ENCODE data around the gene PRKD2.
"Not testable (repeated sequence)": the region's sequence is repeated elsewhere in the genome, so short reads cannot be mapped to it uniquely, and the experiment has no call there.

PRKD2 gene

DNA sequence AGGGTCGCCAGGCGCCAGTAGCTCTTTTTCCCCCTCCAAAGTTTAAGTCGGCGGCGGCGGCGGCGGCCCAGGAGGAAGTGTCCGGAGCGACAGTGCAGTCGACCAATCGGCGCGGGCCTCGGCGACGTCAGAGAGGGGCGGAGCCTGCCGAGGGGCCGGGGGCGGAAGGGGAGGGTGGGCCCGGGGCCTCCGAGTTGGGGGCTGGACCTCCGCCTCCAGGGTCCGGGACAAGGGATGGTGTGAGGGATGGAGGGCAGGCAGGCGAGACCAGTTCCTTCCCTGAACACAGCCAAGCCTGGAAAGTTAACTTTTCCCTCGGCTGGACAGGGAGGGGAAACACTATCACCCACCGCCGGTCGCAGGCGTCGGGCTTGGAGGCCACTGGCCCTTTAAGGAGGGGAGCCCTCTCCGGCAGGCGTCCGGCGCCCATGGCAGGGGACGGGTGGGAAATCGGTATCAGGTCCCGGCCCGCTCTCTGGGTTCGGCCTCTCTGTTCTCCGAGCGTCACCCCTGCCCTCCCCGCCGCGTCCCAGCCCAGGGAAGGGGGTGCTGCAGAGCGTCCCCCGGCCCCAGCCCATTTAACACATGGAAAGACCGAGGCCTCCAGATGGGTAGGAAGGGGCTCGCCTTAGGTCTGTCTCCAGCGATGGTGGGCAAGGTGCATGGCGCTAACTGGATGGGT, at the start of gene PRKD2:
TSS of gene PRKD2 (minus strand) at position 81 of the 682 bp plus-strand sequence. CDS start 744 bp downstream, outside the sequence.
- peak; percentile 52 to 61 for DNase-seq (ENCODE audit: low read depth in 2 of 2)

DNA sequence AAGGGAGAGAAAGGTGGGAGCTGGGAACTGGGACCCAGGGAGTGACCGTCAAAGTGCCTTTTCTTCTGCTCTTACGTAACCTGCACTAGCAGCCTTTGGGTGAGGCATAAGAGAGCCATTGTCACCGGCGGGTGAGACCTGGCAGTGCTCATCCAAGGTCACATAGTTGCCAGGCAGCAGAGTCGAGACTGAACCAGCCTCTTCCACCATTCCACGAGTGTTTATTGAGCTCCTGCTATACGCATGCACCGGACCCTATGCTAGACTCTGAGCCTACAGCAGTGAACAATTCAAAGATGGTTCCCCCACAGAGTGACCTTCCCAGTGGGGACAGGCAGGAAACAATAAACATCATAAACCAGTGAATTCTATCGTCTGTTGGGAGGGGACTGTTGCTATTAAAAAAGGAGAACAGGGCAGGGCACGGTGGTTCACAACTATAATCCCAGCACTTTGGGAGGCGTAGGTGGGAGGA, 47.9 kb upstream of the PRKD2 start:
- DNase-seq (ENCODE audit: low read depth in 2 of 2), result no peak

DNA sequence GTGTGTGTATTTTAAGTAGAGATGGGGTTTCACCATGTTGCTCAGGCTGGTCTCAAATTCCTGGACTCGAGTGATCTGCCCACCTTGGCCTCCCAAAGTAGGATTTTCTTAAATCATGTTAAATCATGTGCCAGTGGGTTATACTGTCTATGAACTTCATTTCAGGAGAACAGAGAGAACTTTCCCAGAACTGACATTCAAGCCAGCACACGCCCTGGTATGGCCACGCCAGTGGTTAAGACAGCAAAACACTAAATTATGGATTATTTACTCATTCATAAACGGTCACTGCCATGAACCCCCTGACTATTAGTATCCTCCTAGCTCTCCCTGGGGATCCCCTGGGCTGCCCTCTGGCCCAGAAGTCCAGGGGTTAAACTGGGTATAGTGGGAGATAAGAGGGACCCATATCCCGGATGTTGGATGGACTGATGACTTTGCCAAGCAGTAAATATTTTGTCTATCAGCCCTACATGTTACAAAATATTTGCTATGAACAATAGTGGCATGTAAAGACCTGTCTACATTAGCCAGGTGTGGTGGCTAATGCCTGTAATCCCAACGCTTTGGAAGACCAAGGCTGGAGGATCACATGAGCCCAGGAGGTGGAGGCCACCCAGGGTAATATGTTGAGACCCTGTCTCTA, 45.5 kb upstream of the PRKD2 start:
- DNase-seq (ENCODE audit: low read depth in 2 of 2), result no peak

DNA sequence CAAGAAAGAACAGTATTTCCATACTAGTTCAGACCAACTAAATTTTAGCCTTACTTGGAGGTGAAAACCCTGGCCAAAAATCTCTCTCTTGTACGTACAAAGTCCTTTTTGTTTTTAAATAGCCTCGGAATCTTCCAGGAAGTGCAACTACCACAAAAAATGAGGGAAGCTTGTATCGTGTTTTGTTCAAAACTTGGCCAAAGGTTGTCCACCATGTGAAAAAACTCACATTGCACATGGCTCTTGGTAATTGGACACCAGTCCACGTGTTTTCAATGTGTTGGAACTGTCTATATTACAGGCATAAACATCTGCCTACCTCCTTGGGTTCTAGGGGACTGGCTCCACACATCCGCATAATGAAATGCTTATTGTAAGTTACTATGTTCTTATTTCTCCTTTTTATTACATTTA, 44.5 kb upstream of the PRKD2 start:
- DNase-seq (ENCODE audit: low read depth in 2 of 2), result peak; percentile 69 to 73

DNA sequence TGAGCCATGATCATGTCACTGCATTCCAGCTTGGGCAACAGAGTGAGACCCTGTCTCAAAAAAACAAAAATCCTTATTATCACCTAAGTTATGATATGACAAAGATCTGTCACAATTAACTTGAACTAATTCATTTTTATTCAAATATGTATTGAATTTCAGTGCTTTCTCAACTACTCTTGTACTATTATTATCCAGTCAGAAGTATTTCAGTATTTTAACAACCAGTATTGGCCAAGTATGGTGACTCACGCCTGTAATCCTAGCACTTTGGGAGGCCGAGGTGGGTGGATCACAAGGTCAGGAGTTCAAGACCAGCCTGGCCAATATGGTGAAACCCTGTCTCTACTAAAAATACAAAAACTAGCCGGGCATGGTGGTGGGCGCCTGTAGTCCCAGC, 44.0 kb upstream of the PRKD2 start:
- not testable (repeated sequence) for DNase-seq (ENCODE audit: low read depth in 2 of 2)

DNA sequence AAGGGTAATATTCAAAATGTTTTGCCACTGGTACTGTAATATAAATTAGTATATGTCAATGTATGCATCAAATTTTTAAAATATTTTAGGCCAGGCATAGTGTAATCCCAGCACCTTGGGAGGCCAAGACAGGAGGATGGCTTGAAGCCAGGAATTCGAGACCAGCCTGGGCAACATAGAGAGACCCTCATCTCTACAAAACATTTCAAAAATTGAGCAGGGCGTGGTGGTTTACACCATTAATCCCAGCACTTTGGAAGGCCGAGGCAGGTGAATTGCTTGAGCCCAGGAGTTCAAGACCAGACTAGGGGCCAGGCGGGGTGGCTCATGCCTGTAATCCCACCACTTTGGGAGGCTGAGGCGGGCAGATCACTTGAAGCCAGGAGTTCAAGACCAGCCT, 43.4 kb upstream of the PRKD2 start:
- no peak for DNase-seq (ENCODE audit: low read depth in 2 of 2)

DNA sequence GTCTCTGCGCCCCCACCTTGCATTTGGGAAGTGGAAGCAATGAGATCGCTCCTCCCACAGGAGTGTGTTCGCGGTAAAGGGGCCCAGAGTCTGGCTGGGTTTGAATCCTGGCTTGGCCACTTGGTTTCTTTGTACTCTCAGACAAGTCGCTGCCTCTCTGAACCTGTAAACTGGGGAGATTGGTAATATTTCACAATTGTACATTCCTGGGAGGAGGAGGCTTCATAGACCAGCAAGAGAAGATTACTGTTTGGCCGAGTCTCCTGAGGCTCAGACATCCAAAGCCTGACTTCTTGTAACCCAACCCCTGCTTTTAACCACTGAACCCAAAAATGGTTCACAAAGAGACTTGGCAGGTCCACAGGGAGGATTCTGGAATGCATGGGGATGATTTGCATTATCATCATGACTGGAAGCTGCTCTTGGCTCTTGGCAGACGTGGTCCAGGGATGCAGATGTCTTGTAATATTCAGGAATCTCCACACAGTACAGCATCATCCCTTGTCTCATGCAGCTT, 43.0 kb upstream of the PRKD2 start:
- DNase-seq (ENCODE audit: low read depth in 2 of 2), result peak; percentile 99

DNA sequence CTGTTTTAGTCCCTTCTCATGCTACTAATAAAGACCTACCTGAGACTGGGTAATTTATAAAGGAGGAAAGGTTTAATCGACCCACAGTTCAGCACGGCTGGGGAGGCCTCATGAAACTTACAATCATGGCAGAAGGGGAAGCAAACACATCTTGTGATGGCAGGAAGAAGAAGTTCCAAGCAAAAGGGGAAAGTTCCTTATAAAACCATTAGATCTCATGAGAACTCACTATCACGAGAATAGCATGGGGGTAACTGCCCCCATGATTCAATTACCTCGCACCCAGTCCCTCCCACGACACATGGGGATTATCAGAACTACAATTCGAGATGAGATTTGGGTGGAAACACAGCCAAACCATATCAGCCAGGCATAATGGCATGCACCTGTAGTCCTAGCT, 42.3 kb upstream of the PRKD2 start:
- DNase-seq (ENCODE audit: low read depth in 2 of 2), result no peak

DNA sequence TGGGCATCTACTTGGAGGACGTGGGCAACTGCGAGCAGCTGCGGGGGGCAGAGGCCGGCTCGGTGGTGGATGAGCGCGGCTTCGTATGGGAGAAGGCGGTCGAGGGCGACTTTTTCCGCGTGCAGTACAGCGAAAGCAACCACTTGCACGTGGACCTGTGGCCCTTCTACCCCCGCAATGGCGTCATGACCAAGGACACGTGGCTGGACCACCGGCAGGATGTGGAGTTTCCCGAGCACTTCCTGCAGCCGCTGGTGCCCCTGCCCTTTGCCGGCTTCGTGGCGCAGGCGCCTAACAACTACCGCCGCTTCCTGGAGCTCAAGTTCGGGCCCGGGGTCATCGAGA, 39.6 kb upstream of the PRKD2 start:
- DNase-seq (ENCODE audit: low read depth in 2 of 2), result no peak

DNA sequence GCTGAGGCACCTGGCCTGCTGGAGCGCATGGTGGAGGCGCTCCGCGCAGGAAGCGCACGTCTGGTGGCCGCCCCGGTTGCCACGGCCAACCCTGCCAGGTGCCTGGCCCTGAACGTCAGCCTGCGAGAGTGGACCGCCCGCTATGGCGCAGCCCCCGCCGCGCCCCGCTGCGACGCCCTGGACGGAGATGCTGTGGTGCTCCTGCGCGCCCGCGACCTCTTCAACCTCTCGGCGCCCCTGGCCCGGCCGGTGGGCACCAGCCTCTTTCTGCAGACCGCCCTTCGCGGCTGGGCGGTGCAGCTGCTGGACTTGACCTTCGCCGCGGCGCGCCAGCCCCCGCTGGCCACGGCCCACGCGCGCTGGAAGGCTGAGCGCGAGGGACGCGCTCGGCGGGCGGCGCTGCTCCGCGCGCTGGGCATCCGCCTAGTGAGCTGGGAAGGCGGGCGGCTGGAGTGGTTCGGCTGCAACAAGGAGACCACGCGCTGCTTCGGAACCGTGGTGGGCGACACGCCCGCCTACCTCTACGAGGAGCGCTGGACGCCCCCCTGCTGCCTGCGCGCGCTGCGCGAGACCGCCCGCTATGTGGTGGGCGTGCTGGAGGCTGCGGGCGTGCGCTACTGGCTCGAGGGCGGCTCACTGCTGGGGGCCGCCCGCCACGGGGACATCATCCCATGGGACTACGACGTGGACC, 39.1 kb upstream of the PRKD2 start:
- DNase-seq (ENCODE audit: low read depth in 2 of 2), result no peak

DNA sequence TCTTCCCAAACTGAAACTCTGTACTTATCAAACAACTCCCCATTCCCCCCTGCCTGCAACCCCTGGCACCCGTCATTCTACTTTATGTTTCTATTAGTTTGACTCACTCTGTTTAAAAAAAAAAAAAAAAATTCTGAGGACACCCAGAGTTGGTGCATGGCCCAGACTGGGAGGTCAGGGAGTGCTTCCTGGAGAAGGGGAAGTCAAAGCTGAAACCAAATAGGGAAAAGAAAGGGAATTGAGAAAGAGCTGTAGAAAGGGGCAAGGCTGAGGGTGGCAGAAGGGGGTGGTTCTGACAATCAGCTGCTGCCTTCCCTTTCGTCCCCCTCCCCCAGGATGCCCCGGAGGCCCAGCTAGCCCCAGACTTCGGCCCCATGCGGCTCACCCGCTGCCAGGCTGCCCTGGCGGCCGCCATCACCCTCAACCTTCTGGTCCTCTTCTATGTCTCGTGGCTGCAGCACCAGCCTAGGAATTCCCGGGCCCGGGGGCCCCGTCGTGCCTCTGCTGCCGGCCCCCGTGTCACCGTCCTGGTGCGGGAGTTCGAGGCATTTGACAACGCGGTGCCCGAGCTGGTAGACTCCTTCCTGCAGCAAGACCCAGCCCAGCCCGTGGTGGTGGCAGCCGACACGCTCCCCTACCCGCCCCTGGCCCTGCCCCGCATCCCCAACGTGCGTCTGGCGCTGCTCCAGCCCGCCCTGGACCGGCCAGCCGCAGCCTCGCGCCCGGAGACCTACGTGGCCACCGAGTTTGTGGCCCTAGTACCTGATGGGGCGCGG, 38.4 kb upstream of the PRKD2 start:
- DNase-seq (ENCODE audit: low read depth in 2 of 2), result no peak

DNA sequence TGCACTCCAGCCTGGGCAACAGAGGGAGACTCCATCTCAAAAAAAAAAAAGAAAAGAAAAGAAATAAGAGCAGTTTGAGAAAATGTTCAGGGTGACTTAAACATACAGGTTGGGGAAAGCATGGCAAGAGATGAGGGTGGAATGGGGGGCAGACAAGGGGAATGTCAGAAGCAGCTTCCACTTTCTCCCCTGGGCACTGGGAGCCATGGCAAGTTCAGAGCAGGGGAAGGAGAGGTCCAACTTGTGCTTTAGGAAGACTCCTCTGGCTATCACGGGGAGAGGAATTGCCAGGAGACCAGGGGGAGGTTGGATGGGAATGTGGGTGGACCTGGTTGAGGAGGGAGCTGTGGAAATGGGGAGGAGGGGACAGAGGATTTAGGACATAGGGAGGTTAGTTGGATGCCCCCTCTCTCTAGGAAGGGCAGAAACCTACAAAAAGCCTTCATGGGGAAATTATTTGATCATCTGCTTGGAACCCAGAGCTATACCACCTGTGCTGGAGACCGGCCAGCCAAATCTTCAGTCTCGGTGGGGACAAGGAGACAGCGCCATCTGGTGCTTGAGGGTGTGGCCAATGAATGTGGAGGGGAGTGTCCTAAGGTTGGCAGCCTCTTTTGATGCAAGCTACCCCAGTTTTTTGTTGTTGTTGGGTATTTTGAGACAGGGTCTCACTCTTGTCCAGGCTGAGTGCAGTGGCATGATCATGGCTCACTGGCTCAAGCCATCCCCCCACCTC, 36.7 kb upstream of the PRKD2 start:
- no peak for DNase-seq (ENCODE audit: low read depth in 2 of 2)

DNA sequence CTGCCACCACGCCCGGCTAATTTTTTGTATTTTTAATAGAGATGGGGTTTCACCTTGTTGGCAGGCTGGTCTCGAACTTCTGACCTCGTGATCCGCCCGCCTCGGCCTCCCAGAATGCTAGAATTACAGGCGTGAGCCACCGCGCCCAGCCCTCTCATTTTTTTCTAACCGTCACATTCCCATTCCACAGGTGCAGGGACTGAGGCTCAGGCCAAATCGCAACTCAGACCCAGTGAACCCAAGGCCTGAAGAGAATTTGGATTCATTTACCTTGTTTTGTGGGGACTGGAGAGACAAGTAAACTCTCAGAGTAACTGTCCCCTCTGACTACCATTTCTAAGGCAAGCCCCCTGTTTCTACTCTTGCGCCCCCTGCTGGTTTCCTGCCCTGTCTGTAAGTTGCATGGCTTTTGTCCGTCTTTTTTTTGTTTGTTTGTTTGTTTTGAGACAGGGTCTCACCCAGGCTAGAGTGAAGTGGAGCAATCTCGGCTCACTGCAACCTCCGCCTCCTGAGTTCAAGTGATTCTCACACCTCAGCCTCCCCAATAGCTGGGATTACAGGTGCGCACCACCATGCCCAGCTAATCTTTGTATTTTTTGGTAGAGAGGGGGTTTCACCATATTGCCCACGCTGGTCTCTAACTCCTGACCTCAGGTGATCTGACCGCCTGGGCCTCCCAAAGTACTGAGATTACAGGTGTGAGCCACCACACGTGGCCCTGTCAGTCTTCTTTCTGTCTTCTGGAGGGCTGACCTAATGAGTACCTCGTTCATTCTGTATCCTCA, 31.6 kb upstream of the PRKD2 start:
- no peak for DNase-seq (ENCODE audit: low read depth in 2 of 2)

DNA sequence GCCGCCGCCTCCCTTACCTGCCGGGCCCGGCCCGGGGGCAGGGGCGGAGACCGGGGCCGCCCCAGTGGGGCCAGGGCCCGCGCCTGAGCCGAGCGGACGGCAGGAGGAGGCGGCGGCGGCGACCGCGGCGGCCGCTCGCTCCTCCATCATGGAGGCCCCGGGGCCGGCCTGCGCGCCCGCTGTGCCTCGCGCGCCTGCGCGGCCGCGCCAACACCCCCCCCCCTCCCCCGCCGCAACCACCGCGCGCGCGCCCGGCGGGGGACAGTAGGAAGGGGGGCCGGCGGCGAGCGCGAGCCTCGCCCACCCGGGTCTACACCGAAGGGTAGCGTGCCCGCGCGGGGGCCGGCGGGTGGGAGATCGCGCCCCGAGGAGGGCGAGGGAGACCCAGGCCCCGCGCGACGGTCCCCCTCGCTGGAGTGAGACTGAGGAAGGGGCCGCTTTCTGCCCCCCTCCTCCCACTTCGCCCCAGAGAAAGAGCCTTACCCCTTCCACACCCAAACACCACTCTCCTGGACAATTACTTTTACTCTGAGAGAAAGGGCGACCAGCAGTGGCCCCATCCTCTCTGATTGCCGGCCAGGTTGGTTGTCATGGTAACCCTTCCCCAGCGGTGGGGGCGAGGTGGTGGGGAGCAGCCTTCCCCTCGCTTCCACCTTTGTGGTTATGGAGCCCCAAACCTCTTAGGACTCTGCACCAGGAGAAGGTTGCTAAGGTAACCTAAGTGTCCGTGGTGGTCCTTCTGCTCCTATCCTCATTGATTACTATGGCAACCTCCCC, 29.6 kb upstream of the PRKD2 start, which contains the start of gene STRN4:
TSS of gene STRN4 (minus strand) at position 170 of the 777 bp plus-strand sequence. CDS start at position 150, 20 bp downstream.
- DNase-seq (ENCODE audit: low read depth in 2 of 2), result no peak

DNA sequence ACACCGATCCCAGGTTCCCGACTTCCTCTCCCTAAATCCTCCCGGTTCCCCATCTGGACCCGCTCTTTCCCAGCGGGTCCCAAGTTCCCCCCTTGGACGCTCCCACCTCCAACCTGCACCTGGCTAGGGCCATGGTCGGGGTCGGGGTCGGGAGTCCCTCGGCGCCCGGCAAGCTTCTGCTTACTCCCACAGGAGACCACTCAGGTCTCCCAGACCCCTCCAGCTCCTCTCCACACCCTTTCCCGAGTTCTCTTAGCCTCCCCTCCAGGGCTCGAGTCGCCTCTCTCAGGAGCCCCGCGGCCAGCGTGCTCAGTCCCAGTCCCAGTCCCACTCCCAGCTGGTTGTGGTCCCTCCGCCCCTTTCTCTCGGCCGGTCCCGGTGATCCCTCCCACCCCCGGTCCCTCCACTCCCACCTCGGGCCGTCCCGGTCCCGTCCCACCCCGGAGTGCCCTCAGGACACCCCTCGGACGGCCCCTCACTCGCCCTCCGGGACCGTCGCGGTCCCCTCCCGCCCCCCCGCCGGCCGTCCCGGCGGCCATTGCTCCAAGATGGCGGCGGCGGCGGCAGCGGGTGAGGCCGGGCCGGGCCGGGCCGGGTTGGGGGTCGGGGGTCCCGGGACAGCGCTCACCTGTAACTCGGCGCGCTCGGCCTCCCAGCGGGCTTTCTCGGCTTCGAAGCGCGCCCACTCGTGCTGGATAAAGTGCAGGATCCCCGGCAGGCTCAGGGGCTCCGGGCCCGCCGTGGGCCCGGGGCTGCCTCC, 28.8 kb upstream of the PRKD2 start, which contains the start of gene FKRP:
TSS of gene FKRP (plus strand) at position 537 of the 760 bp plus-strand sequence. CDS start 9,394 bp downstream, outside the sequence.
- no peak for DNase-seq (ENCODE audit: low read depth in 2 of 2)

DNA sequence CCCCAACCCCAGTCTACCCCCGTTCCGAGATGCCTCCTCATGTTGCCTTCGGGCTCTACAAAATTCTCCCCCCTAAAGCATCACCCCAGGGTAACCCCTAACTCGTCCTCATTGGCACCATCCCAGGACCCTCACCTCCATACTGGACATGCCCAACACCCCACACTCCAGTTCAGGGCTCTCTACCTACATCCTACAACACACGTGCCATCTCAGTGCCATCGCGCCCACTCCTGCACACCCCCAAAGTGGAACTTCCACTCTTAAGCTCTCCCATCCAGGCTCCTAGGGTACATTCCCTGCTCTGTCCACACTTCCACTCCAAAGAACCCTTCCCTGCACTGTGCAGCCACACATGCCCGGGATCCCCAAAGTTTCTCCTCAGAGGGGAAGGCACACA, 28.1 kb upstream of the PRKD2 start:
- DNase-seq (ENCODE audit: low read depth in 2 of 2), result no peak

DNA sequence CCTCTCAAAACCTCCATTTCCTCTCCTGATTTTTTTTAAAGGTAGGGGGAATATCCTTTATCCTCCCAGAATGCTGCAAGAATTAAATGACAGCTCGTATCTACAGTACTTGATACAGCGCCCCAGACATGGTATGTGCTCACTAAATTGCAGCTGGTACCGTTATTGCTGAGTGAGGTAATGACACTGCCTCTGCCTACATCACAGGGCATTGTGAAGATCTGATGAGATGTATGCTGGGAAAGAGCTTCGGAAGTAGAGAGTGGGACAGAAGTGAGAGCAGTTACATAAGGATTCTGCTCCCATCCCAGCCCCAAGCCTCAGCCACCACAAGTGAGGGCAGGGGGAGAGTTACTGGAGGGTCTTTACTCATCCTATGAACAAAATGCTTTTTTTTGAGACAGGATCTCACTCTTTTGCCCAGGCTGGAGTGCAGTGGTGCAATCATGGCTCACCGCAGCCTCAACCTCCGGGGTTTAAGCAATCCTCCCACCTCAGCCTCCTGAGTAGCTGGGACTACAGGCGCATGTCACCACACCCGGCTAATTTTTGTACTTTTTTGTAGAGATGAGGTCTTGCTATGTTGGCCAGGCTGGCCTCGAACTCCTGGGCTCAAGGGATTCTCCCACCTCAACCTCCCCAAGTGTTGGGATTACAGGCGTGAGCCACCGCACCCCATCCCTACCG, 27.2 kb upstream of the PRKD2 start:
- DNase-seq (ENCODE audit: low read depth in 2 of 2), result no peak

DNA sequence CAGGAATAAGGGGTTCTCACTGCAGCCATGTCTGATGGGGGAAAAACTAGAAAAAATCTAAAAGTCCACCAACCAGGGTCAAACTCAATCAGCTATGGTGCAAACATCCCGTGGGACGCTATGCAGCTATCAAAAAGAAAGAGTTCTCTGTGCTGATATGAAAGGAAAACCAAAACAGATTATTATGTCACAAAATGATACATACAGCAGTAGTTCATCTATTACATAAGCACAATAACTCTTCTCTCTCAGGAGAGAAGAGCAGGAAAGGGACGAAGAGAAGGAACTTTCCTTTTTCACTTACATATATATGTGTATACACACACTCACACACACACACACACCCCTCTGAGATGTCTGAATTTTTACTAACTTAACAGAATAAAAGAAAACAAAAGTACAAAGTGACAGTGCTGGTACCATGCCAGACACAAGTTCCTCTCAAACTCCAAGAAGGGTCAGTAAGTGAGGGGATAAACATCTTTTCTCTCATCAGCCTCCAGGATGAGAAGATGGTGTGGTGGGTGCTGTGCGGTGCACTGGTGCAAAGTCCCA, 26.1 kb upstream of the PRKD2 start:
- no peak for DNase-seq (ENCODE audit: low read depth in 2 of 2)

Measured in fibroblast of skin of left biceps (primary cell).